OCI-LY7 (cell line): Measurements from ENCODE around the gene GSTO1. TPM values are rescaled to one million over a fixed set of nuclear protein-coding genes. Genes with fewer than 3 reads are reported as not detected.

Experiments used
- BruUV-seq: library from RNA; stranded (reverse); fragments of 400-500 nt; replicated peaks from 2 replicates; lab custom pipeline; 2021; lab: Mats Ljungman, UMichigan
- CTCF ChIA-PET: fragments of 300-600 bp; sonication (Branson Sonifier 250); formaldehyde crosslinking; loops from one replicate; lab custom pipeline; 2022; ENCODE audit warnings: antibody characterized with exemption; ENCODE audit not compliant: unreplicated experiment; lab: Charles Lee
- POLR2A ChIA-PET: fragments of 300-600 bp; sonication (Branson Sonifier 250); formaldehyde crosslinking; loops from one replicate; lab custom pipeline; 2022; ENCODE audit warnings: antibody characterized with exemption; lab: Charles Lee
- DNase-seq: peaks from one replicate; pipeline ENCODE4 v3.0.0-alpha.2; 2015; ENCODE audit warnings: low spot score
- H2AFZ ChIP-seq: fragments of 200-600 bp; sonication (generic), shearing (Covaris generic); 2 replicates; pipeline ENCODE4 v1.6.1; 2014; ENCODE audit warnings: mild to moderate bottlenecking, antibody characterized with exemption, low read length, moderate library complexity
- H3K27ac ChIP-seq: fragments of 200-600 bp; sonication (generic); 2 replicates; pipeline ENCODE4 v1.5.1; 2014; ENCODE audit warnings: mixed run types, low read depth, mild to moderate bottlenecking, moderate library complexity, low read length, inconsistent platforms; ENCODE audit not compliant: poor library complexity, severe bottlenecking
- H3K36me3 ChIP-seq: fragments of 200-600 bp; sonication (generic); 2 replicates; pipeline ENCODE4 v1.6.1; 2014; ENCODE audit warnings: mild to moderate bottlenecking, antibody characterized with exemption, low read length, moderate library complexity, mixed read lengths; ENCODE audit not compliant: insufficient read depth
- H3K4me1 ChIP-seq: fragments of 200-600 bp; sonication (generic); 2 replicates; pipeline ENCODE4 v1.5.1; 2014; ENCODE audit warnings: mild to moderate bottlenecking, low read length; ENCODE audit not compliant: insufficient read depth, poor library complexity, severe bottlenecking
- H3K4me2 ChIP-seq: fragments of 200-600 bp; sonication (generic); 2 replicates; pipeline ENCODE4 v1.6.1; 2014; ENCODE audit warnings: mild to moderate bottlenecking, low read length
- H3K4me3 ChIP-seq: fragments of 200-600 bp; sonication (generic); 2 replicates; pipeline ENCODE4 v1.5.1; 2014; ENCODE audit warnings: mild to moderate bottlenecking, low read depth, low read length; ENCODE audit not compliant: poor library complexity, severe bottlenecking
- H3K79me2 ChIP-seq: fragments of 200-600 bp; sonication (generic); 2 replicates; pipeline ENCODE4 v1.6.1; 2016; ENCODE audit warnings: low read depth, mild to moderate bottlenecking, low read length, moderate library complexity, mixed read lengths; ENCODE audit not compliant: insufficient read depth
- H3K9me2 ChIP-seq: fragments of 200-600 bp; sonication (generic); 2 replicates; pipeline ENCODE4 v1.6.1; 2016; ENCODE audit warnings: mild to moderate bottlenecking, low read length, mixed read lengths; ENCODE audit not compliant: insufficient read depth
- H3K9me3 ChIP-seq: fragments of 200-600 bp; sonication (generic); 2 replicates; pipeline ENCODE4 v1.6.1; 2014; ENCODE audit warnings: mild to moderate bottlenecking, mixed run types, low read length, mixed read lengths
- H4K20me1 ChIP-seq: fragments of 200-600 bp; sonication (generic); 2 replicates; pipeline ENCODE4 v1.6.1; 2014; ENCODE audit warnings: mild to moderate bottlenecking, antibody characterized with exemption, low read length, moderate library complexity, mixed read lengths; ENCODE audit not compliant: insufficient read depth
- EZH2phosphoT487 ChIP-seq: fragments of 200-600 bp; sonication (generic); IDR thresholded peaks from 2 replicates; pipeline ENCODE4 v1.6.1; 2018; ENCODE audit warnings: low read depth, borderline replicate concordance, mild to moderate bottlenecking, mixed run types, antibody characterized with exemption, low read length, moderate library complexity, mixed read lengths
- intact Hi-C: fragments of 100-400 bp; cut with micrococcal nuclease; formaldehyde crosslinking; loops from one replicate; pipeline ENCODE4 v1.10.0; 2022; ENCODE audit not compliant: unreplicated experiment
- total RNA-seq, 2 experiments: library from RNA; depleted of rRNA in 1 of 2; stranded (reverse); fragments of >200 nt in 1 of 2; shearing (Covaris generic) in 1 of 2; gene quantifications; 2 replicates each; pipeline ENCODE4 v1.2.3, GENCODE V29; 2014 to 2022
- TF ChIP-seq, protein P1 (sequence below): fragments of 200-600 bp; sonication (generic); conservative IDR thresholded peaks from 2 replicates; pipeline ENCODE4 v1.5.1; 2014; ENCODE audit warnings: mild to moderate bottlenecking, antibody characterized with exemption, low read length, moderate library complexity, mixed read lengths

The GSTO1 gene
- total RNA-seq, 2 experiments from 2014 or later: 1.7 to 27.4 TPM

DNA sequence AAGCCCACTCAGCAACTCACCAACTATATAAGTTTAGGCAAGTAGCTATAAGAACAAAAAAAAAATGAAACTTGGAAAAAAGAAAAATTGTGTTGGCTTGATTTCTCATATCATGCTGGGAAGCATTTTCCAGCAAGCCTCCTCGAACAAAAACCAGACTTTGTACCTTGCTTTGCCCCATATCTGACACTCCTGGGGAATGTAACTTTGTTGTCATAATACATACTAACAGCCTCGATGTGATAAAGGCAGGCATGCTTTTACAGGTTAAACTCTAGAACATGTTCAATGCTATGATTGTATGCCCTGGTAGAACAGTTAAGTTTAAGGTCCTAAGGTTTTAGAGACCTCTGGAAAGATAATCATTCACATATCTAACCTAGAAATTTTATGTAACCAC is 34.2 kb upstream of the GSTO1 start:
- no peak overlapping the region for H3K4me2 ChIP-seq
- H4K20me1 ChIP-seq: no peaks in the 10 kb centered on the region
- H2AFZ ChIP-seq: no peak overlapping the region
- POLR2A ChIA-PET: interaction anchor here (0.6 kb wide), 1 partner anchor 17 kb away, joined by 3 read pairs; no protein-coding TSS in a partner anchor
- intact Hi-C loops: no loop called here
- H3K9me3 ChIP-seq: no peaks in the 10 kb centered on the region
- no TSS peak for BruUV-seq
- no peak overlapping the region for H3K27ac ChIP-seq
- TF ChIP-seq, protein P1, sequence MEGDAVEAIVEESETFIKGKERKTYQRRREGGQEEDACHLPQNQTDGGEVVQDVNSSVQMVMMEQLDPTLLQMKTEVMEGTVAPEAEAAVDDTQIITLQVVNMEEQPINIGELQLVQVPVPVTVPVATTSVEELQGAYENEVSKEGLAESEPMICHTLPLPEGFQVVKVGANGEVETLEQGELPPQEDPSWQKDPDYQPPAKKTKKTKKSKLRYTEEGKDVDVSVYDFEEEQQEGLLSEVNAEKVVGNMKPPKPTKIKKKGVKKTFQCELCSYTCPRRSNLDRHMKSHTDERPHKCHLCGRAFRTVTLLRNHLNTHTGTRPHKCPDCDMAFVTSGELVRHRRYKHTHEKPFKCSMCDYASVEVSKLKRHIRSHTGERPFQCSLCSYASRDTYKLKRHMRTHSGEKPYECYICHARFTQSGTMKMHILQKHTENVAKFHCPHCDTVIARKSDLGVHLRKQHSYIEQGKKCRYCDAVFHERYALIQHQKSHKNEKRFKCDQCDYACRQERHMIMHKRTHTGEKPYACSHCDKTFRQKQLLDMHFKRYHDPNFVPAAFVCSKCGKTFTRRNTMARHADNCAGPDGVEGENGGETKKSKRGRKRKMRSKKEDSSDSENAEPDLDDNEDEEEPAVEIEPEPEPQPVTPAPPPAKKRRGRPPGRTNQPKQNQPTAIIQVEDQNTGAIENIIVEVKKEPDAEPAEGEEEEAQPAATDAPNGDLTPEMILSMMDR: no peak
- no peak for TF ChIP-seq EZH2phosphoT487
- no peak for DNase-seq
- H3K36me3 ChIP-seq: no peaks in the 10 kb centered on the region
- no peaks in the 10 kb centered on the region for H3K79me2 ChIP-seq
- H3K9me2 ChIP-seq: no peaks in the 10 kb centered on the region
- CTCF ChIA-PET: no interaction called here
- H3K4me1 ChIP-seq: no peaks in the 10 kb centered on the region
- H3K4me3 ChIP-seq: no peak overlapping the region

DNA sequence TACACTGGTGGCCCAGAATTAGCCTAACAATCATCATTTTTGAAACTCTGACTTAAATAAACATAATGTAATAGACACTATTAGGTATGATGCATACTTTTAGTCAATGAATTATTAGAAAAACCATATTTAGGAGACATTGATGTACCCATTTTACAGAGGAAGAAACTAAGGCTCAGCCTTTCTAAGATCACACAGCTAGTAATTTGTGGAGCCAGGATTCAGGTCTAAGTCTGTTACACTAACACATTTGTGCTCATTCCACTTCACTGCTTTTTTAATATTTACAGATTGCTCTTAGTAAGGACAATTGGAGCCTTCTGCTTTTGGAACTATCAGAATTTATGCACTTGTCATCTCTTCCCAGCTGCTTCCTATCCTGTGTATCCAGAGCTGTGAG is 31.4 kb upstream of the GSTO1 start:
- no peak overlapping the region for H3K4me2 ChIP-seq
- no peak overlapping the region for H2AFZ ChIP-seq
- no peaks in the 10 kb centered on the region for H3K9me2 ChIP-seq
- DNase-seq: no peak
- no peaks in the 10 kb centered on the region for H3K9me3 ChIP-seq
- CTCF ChIA-PET: no interaction called here
- no peaks in the 10 kb centered on the region for H4K20me1 ChIP-seq
- no peaks in the 10 kb centered on the region for H3K79me2 ChIP-seq
- POLR2A ChIA-PET: no interaction called here
- H3K27ac ChIP-seq: no peak overlapping the region
- H3K4me1 ChIP-seq: no peaks in the 10 kb centered on the region
- intact Hi-C loops: no loop called here
- BruUV-seq: no TSS peak
- H3K36me3 ChIP-seq: no peaks in the 10 kb centered on the region
- no peak for TF ChIP-seq EZH2phosphoT487
- TF ChIP-seq, protein P1: no peak
- H3K4me3 ChIP-seq: no peak overlapping the region

DNA sequence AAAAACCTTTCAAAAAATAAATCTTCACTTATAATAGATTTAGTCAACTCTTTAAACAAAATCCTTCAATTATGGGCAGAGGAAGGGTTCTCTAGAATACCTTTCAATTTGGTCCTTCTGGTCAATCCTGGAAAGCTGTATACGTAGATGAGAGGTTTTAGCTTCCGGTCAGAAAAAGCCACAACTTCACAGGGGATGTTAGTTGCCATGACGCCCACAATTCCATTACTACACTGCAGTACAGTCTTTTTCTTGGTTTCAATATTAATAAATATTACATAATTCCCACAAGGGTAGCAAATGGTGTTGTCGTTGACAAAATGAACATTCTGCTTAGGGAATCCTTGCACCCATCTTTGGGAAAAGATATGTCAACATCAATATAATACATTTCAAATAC is 24.2 kb upstream of the GSTO1 start:
- H3K9me3 ChIP-seq: peaks cover 17% of the 10 kb centered on the region
- DNase-seq: no peak
- H3K4me2 ChIP-seq: no peak overlapping the region
- H3K27ac ChIP-seq: no peak overlapping the region
- POLR2A ChIA-PET: no interaction called here
- no peak for TF ChIP-seq EZH2phosphoT487
- TF ChIP-seq, protein P1: no peak
- H3K4me3 ChIP-seq: no peak overlapping the region
- no peaks in the 10 kb centered on the region for H3K9me2 ChIP-seq
- H2AFZ ChIP-seq: no peak overlapping the region
- intact Hi-C loops: no loop called here
- no peaks in the 10 kb centered on the region for H3K36me3 ChIP-seq
- CTCF ChIA-PET: no interaction called here
- no TSS peak for BruUV-seq
- no peaks in the 10 kb centered on the region for H3K4me1 ChIP-seq
- no peaks in the 10 kb centered on the region for H3K79me2 ChIP-seq
- no peaks in the 10 kb centered on the region for H4K20me1 ChIP-seq
